T-helper 22 cell (primary cell): ENCODE measurements around the gene ZNF219.
"Not testable (repeated sequence)": the region's sequence is repeated elsewhere in the genome, so short reads cannot be mapped to it uniquely, and the experiment has no call there.

Experiments used
- DNase-seq: peaks from one replicate; pipeline ENCODE4 v3.0.0-alpha.2; 2020; ENCODE audit warnings: low read depth

The ZNF219 gene

DNA sequence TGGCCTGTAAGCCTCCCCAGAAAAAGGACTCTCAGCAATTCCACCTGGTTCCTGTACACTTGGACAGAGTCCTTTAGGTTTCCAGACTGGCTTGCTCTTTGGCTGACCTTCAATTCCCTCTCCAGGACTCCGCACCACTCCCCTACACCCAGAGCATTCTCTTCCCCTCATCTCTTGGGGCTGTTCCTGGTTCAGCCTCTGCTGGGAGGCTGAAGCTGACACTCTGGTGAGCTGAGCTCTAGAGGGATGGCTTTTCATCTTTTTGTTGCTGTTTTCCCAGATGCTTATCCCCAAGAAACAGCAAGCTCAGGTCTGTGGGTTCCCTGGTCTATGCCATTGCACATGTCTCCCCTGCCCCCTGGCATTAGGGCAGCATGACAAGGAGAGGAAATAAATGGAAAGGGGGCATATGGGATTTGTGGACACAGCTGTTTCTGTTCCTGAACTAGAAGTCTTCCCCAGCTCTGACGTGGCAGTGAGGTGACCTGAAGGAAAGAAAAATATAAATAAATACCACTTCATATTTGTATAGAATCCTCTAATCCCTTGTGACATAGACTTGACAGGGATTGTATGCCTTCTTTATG is 55.0 kb downstream of the ZNF219 start:
- no peak for DNase-seq

DNA sequence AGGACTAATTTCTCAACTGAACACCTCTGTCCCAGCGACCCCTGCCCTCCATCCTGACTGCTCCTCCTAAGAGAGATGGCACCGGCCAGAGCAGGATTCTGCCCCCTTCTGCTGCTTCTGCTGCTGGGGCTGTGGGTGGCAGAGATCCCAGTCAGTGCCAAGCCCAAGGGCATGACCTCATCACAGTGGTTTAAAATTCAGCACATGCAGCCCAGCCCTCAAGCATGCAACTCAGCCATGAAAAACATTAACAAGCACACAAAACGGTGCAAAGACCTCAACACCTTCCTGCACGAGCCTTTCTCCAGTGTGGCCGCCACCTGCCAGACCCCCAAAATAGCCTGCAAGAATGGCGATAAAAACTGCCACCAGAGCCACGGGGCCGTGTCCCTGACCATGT is 55.5 kb downstream of the ZNF219 start:
- no peak for DNase-seq

DNA sequence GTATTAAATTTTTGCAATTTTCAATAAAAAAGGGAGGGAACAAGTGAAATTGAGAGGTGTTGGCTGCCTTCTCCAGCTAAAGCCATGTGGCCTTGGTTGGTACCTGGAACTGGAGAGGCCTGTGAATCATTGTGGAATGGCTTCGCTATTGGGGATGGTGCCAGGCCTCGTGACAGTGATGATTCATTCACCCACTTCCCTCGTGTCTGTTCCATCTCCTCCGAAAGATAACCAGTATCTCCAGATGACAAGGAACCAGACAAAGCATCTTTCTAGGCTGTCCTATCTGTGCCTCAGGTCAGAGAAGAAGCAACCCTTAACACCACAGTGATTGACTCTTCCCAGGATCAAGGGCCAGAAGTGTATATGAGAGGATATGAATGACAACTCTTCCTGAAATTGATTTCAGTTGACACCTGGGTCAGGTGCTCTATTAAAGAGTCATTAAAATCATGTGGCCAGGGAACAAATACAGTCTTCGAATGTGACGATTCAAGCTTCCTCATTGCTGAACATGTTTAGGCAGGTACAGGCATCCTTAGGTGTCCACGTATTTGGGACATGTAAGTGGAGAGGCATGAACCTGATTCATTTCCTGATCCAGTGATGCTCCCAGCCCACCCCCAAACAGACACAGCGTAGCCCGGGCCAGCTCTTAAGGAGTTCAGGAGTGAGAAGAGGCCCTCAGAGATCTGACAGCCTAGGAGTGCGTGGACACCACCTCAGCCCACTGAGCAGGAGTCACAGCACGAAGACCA is 56.6 kb downstream of the ZNF219 start, which contains the start of gene RNASE7:
RNASE7 (plus strand) TSS at position 687 of the 758 bp plus-strand sequence. CDS start 631 bp downstream, outside the sequence.
- DNase-seq: no peak

DNA sequence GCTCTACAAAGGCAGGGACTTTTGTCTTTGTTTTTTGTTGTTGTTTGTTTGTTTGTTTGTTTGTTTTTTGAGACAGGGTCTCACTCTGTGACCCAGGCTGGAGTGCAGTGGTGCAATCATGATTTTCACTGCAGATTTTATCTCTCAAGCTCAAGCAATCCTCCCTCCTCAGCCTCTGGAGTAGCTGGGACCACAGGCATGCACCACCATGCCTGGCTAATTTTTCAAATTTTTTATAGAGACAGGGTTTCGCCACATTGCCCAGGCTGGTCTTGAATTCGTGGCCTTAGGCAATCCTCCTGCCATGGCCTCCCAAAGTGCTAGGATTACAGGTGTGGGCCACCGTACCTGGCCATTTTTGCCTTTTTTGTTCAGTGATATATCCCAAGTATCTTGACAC is 57.5 kb downstream of the ZNF219 start:
- DNase-seq: not testable (repeated sequence)

DNA sequence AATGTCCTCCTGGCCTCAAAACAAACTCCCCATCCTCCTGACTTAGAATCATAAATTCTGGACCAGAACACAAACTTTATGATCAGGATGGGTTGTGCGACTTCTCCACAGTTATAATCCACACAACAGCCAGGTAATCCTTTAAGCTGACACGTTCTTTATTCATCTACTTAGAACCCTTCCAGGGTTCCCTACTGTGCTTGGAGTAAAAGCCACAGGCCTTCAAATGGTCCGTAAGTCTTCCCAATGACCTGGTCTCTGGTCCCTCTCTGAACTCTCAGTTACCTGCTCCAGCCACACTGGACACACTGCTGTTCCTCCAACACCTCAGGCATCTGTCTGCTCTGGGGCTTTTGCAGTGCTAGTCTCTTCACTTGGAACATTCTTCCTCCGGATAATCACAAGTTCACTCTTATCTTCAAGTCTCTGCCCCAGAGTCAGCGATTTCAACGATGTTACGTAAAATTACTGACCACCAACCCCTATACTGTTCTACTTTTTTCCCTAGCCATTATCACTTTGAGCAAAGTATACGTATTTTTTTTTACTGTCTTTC is 58.0 kb downstream of the ZNF219 start:
- no peak for DNase-seq
